Astrocyte of the spinal cord (primary cell): ENCODE results near the gene YWHAQ.

Experiments
- DNase-seq: peaks from one replicate; pipeline ENCODE4 v3.0.0; 2011; ENCODE audit warnings: low read depth, low spot score
- H3K4me3 ChIP-seq: 2 replicates; pipeline ENCODE4 v1.5.1; 2011; ENCODE audit warnings: low read depth, mild to moderate bottlenecking, low read length, moderate library complexity
- CTCF ChIP-seq: IDR thresholded peaks from 2 replicates; pipeline ENCODE4 v1.5.1; 2012; ENCODE audit warnings: low read depth, mild to moderate bottlenecking, low read length, inconsistent platforms
- in situ Hi-C: cut with HindIII; loops from 2 replicates; pipeline ENCODE4 v1.10.0; 2017; ENCODE audit warnings: low sequenced_read_pairs

The YWHAQ gene

DNA sequence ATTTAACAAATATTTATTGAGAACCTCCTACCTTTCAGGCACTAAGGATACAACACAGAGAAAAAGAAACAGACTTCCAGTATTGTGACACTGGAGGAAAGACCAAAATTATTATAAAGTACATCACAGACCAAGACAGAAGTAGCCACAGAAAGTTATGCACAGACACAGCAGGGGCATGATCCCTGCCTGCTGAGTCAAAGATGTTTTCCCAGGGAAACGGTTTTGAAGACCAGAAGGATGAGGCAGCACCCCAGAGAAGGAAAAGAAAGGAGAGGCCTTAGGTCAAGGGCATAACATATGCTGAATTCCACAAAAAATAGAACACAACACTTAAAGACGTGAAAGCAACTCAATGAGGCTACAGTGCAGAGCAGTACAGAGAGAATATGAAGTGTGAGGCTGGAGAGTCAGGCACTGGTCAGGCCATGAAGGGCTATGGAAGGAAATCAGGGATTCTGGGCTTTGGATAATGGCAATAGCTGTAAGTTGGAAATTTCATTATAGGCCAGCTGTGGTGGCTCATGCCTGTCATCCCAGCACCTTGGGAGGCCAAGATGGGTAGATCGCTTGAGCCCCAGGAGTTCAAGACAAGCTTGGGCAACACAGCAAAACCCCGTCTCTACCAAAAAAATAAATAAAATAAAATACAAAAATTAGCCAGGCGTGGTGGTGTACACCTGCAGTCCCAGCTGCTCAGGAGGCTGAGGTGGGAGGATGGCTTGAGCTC is 83.4 kb downstream of the YWHAQ start:
- no peak overlapping the region for H3K4me3 ChIP-seq
- no peak for TF ChIP-seq CTCF
- in situ Hi-C loops, result no loop called here
- peak; percentile 89 for DNase-seq

DNA sequence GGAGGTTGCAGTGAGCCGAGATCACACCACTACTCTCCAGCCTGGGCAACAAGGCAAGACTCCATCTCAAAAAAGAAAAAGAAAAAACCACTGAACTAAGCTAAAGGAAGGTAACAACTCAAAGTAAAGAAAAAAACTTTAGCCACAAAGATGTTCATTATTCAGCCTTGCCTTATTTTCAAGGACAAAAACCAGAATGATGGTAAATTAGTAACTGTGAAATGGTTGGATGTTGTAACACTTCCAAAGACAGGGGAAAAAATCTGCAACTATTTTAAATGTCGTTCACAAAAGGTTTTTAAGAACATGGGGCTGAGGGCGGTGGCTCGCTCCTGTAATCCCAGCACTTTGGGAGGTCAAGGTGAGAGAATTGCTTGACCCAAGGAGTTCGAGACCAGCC is 85.3 kb downstream of the YWHAQ start:
- no peak overlapping the region for H3K4me3 ChIP-seq
- no peak for TF ChIP-seq CTCF
- in situ Hi-C loops, result no loop called here
- DNase-seq, result no peak

GRCh38 chr2:9543557-9543956 is 87.2 kb downstream of the YWHAQ start:
- TF ChIP-seq CTCF, result no peak
- in situ Hi-C loops, result no loop called here
- H3K4me3 ChIP-seq, result no peak overlapping the region
- DNase-seq, result no peak

- no peak for TF ChIP-seq CTCF
- DNase-seq, result peak; percentile 62
- H3K4me3 ChIP-seq, result no peak overlapping the region
- in situ Hi-C loops, result no loop called here
Measured at GRCh38 chr2:9539531-9539930, 91.3 kb downstream of the YWHAQ start.

DNA sequence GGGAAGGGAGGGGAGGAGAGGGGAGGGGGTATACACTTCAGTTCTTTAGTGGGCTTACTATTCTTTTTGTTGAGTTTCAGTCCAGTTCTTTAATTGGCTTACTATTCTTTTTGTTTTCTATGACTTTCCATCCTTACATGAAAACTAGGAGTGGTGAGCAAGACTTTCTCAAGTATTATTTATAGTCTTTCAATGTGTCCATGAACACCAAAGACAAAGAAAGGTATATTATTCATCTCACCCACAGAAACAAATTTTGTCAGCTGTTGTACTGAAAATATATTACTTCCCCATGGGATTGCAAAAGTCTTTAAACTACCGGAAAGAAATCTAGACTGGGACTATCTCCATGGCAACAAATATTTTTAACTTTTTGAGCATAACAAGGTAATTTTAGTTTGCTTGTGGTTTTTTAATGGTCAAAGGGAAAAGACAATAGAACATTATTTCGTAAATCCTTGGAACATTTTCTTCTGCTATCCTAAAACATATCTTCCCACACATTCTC is 92.7 kb downstream of the YWHAQ start:
- H3K4me3 ChIP-seq, result no peak overlapping the region

DNA sequence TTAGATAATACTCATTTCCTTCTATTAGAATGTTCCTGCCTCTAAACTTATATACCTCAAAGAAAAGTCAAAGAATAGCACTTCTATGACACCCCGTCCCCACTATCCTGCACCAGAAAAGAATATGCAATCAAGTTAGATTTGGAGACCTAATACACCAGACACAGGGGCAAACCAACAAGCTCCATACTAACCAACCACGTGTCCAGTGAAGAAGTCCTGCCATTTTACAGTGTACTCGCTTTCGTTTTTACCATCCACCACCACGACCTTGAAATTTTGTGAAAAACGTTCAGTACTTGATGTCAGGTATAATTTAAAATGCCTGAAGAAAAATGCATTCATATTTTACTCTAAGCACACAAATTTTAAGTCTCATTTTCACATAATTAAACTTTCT is 94.3 kb downstream of the YWHAQ start:
- no peak for DNase-seq

More for the DNA sequence above, 92.7 kb downstream of the YWHAQ start:
- no peak for TF ChIP-seq CTCF
- in situ Hi-C loops, result no loop called here
- peak; percentile 89 for DNase-seq

More for the DNA sequence above, 94.3 kb downstream of the YWHAQ start:
- TF ChIP-seq CTCF, result no peak
- no peak overlapping the region for H3K4me3 ChIP-seq
- in situ Hi-C loops, result no loop called here
